Breast epithelium (tissue), 3 donors: ENCODE measurements around the gene ZNRF2.

ENCODE experiments used
- POLR2A ChIP-seq: fragments of 450-650 bp; IDR thresholded peaks from one replicate; pipeline ENCODE4 v1.6.1; 2016; ENCODE audit warnings: antibody characterized with exemption, mild to moderate bottlenecking, moderate library complexity
- POLR2AphosphoS5 ChIP-seq, 3 donors: sonication (generic); formaldehyde crosslinking; IDR thresholded peaks; one replicate each; pipeline ENCODE4 v1.6.1; 2017; ENCODE audit warnings: antibody characterized with exemption in 3 of 3
- TF ChIP-seq, protein P1 (sequence below), 3 donors: fragments of 450-650 bp; IDR thresholded peaks; one replicate each; pipeline ENCODE4 v1.5.1; 2016 to 2017; ENCODE audit warnings: antibody characterized with exemption in 3 of 3, mild to moderate bottlenecking in 3 of 3, moderate library complexity in 3 of 3

DNA sequence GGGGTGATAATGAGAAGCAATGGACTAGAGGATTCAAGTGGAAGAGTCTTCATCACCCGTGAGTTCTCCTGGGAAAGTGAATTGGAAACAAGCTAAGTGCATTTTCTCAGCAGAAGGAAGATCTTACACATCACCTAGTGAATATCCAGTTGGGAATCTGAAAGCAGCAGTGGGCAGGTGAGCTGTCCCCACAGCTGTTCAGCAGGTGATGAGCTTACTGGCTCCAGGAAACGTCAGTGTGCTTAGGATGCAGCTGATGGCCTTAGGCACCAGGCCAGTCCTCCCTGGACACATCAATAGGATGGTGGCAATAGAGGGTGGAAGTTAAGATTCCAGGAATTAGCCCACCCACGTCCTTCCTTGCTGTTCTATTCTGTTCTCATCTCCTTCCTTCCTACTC lies 127.5 kb downstream of the ZNRF2 start:
- TF ChIP-seq, protein P1, sequence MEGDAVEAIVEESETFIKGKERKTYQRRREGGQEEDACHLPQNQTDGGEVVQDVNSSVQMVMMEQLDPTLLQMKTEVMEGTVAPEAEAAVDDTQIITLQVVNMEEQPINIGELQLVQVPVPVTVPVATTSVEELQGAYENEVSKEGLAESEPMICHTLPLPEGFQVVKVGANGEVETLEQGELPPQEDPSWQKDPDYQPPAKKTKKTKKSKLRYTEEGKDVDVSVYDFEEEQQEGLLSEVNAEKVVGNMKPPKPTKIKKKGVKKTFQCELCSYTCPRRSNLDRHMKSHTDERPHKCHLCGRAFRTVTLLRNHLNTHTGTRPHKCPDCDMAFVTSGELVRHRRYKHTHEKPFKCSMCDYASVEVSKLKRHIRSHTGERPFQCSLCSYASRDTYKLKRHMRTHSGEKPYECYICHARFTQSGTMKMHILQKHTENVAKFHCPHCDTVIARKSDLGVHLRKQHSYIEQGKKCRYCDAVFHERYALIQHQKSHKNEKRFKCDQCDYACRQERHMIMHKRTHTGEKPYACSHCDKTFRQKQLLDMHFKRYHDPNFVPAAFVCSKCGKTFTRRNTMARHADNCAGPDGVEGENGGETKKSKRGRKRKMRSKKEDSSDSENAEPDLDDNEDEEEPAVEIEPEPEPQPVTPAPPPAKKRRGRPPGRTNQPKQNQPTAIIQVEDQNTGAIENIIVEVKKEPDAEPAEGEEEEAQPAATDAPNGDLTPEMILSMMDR (IDR thresholded peaks at IDR 0.05): no peak
- TF ChIP-seq POLR2AphosphoS5 (IDR thresholded peaks at IDR 0.05): no peak
- TF ChIP-seq POLR2A: no peak
